DMS 273 (cell line): Measurements from ENCODE around the gene DCAF5.
"Not testable (repeated sequence)": the region's sequence is repeated elsewhere in the genome, so short reads cannot be mapped to it uniquely, and the experiment has no call there.

Experiments used
- DNase-seq: peaks from one replicate; lab custom pipeline; 2025; ENCODE audit not compliant: unreplicated experiment; lab: John Stamatoyannopoulos, UW

Gene DCAF5

DNA sequence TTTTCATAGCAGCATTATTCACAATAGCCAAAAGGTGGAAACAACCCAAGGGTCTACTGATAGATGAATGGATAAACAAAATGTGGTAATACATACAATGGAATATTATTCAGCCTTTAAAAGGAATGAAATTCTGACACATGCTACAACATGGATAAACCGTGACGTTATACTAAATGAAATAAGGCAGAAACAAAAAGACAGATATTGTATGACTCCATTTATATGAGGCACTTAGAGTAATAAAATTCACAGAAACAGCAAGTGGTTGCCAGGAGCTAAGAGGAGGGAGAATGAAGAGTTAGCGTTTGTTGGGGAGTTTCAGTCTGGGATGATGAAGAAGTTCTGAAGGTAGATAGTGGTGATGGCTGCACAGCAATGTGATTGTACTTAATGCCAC lies 76.6 kb downstream of the DCAF5 start:
- no peak for DNase-seq

DNA sequence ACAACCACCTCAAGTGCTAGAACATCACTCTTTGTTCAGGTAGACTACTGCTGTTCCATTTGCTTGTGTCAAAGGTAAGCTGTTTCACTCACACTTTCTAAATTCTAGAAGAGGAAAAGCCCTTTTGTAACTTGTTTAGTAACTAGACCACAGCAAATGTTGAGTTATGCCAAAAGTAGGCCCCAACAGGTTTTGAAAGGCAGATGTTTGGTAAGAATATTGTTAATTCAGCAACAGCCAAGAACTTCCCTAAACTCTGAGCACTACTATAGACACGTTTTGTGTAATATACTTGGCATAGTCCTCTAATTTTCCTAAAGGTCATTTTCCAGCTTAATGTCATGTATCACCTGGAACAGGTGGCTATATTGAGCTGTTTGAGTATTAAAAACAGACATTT lies 79.0 kb downstream of the DCAF5 start:
- no peak for DNase-seq

DNA sequence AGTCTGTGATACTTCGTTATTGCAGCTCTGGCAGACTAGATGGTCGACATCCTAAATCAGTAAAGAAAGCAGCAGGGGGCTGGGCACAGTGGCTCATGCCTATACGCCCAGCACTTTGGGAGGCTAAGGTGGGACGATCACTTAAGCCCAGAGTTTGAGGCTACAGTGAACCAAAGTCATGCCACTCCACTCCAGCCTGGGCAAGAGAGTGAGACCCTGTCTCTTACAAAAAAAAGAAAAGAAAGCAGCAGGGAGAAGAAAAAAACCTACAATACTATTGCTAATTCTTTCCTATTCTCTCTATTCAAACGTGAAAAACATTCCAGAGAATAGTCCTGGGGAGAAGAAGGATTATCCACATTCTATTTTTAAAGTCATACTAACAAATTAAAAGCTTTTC lies 79.5 kb downstream of the DCAF5 start:
- no peak for DNase-seq

DNA sequence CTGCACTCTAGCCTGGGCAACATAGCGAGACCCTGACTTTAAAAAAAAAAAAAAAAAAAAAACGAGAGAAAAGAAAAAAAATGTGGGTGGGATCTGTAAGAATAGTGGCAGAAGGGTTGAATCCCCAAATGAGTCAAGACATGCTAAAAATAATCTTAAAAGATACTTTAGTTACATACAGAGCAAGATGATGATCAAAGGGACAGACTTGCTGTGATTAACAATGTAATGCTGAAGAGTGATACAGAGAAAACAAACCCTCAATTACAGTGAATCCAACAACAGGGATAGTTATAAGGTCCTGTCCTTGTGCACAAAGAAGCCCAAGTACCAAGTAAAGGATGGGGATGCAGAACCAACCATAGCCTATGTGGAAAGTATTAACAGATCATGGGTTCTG lies 80.3 kb downstream of the DCAF5 start:
- no peak for DNase-seq

DNA sequence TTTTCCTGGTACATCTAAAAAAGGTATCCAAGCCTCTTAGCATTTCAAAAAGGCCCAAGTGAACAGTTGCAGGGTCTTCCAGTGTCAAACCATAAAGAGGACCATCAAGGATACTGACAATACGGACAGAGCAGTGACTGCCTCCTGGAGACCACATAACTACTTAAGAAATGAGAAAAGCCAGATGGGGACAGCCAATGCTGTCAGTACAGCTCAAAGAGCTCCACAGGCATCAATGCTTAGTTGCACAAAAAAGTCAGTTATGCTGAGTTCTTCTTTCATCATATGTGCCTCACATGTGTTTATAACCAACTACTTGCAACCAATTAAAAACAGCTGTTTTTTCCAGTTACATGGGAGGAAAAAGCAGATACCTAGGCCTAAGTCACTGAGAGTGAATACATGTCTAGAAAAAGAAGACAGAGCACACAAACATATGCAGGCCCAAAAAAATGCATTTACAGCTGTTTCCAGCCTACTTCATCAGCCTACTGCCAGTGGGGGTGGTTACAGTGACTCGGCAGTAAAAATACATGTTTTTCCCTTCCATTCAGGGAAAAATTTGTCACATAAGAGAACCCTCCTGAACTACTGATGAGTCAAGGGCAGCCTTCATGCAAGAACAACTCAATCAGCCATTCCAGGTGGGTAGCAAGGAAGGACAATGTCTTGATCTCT lies 84.0 kb downstream of the DCAF5 start:
- DNase-seq, result no peak

DNA sequence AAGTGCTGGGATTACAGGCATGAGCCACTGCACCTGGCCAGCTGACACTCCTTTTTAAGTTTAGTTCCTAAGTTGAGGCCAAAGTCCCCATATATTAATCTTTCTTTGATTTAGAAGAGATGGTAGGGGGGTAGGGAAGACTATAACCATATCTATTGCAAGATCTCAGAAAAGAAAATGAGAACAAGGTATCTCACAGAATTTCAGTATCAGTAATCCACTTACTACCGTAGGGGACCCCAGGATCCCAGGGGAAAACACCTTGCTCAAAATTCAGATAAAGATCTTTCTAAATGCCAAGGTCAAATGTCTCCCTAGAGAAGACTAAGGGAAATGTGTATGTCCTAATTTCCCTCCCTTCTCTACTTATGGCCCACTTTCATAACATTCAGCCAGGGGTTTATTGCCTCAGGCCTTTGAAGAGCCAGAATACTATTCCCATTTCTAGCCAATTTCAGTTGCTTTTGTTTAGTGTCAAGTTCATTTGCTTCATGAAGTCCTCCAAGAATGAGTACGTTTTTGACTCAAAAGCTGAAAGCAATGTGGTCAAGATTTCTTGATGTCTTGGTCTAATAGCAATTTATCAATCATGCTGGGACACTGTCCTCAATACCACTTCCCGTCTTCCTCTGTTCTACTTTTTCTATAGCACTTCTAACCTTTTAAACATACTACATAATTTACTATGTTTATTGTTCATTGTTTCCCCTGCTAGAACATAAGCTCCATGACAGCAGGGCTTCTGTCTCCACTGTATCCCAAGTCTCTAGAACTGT lies 86.3 kb downstream of the DCAF5 start:
- DNase-seq, result no peak

DNA sequence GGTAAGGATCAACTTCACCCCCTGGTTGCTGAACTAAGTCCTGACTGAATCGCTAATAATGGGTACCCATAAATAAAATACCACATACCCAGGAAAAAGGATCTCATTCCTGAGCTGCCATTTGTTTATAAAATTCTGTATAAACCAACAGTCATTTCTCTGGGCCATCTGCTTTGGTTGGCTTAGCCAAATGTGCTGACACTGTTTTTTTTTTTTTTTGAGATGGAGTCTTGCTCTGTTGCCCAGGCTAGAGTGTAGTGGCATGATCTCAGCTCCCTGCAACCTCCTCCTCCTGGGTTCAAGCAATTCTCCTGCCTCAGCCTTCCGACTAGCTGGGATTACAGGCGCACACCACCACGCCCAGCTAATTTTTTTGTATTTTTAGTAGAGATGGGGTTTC lies 87.0 kb downstream of the DCAF5 start:
- not testable (repeated sequence) for DNase-seq

DNA sequence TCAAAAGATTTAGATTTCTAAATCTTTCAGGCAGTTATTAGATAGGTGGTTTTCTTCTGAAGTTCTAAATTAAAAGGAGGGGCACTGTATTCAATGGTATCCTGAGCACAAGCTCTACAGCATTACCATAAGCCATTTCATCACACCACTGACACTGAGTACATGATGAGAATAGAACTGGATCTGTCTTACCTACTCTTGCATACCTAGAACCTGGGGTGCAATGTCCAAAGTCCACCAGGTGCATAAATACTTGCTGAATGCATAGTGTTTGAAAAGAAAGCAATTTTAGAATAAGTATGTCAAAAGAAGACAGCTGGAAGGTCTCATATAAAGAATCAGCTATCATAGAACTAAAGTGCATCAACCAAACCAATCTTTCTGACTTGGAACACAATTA lies 88.3 kb downstream of the DCAF5 start:
- no peak for DNase-seq

DNA sequence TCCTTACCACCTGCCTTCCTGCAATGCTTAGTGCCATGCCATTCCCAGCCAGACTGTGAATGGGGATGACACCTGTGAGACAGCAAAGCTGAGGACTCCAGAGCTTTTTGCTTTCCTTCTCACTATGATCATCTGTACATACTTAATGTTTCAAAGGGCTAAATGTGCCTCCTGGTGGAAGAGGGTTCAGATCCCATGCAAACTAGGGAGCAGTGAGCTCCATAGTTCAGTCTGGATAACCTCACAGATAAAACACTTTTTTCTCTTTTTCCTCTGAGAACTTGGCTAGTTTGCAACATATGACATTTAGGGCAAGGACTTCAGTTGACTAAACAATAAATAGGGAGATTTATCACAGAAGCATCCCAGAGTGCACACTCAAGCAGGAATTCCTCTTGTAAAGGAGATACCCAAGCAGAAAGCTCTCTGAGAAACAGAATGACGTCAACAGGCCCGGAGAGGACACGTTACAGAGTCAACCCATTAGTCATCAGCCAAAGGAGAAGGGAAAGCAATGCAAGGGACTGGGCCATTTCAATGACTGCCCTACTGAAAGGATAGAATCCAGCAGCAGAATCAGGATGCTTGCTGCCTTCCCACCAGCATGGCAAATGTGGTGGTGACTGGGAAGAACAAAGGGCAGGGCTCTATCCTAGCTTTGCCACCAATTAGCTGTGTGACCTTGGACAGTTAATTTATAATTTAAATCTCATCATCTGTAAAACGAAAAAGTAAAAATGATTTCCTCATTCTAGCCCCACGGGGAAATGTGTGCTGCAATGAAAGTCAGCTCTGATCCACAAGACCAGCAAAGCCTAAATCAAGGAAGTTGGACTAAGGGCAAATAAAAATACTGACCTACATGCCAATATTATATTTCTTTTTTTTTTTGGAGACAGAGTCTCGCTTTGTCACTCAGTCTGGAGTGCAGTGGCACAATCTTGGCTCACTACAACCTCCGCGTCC lies 93.0 kb downstream of the DCAF5 start:
- no peak for DNase-seq

DNA sequence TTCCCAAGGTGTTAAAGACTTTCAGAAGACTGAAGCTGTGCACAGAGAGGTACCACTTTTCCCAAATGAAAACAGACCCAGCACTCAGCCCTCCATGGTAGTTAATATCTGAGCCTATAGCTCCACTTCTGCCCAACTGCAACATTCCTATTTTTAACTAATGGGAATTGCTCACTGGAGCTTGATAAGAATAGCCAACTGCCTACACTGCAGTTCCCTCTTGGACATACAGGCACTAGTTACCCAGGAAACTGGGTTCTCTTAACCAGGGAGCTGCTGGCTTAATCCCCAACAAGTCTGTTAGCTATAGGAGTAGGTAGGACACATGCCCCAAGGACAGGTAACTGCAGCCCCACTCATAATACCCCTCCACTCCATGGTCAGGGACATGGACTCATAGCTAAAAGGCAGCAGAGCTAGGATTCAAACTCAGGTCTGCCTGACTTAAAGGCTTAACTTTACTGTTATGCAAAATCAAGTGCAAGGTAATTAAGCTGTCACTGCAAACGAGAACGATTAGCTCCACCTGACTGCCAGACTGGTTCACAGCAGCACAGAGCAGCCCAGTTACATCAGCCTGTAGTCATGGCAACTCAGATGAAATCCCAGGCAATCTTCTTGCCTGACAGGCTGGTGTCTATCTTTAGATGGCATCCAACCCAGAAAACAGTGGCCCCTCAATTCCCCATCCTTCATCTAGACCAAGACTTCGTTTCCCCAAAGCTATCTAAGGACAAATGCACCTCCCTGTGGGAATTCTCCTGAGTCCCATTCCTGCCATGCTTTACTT lies 96.7 kb downstream of the DCAF5 start:
- peak; percentile 57 for DNase-seq

DNA sequence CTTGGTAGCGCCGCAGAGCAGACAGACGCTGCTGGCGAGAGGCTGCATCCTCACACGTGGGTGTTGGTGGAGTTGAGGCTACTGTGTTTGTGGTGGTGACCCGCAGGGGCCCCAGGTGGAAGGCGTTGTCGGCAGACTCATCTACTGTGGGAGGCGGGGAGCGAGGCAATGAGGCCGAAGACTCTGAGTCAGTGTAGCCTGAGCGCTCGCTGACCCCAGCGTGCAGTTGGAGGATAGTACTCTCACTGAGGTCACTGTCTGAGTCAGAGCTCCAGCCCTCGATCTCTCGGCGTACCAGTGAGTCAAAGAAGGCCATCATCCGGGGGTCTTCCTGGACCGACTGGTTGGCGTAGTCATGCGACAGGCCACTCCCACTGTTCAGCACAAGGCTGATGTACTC lies 97.8 kb downstream of the DCAF5 start:
- DNase-seq, result no peak

DNA sequence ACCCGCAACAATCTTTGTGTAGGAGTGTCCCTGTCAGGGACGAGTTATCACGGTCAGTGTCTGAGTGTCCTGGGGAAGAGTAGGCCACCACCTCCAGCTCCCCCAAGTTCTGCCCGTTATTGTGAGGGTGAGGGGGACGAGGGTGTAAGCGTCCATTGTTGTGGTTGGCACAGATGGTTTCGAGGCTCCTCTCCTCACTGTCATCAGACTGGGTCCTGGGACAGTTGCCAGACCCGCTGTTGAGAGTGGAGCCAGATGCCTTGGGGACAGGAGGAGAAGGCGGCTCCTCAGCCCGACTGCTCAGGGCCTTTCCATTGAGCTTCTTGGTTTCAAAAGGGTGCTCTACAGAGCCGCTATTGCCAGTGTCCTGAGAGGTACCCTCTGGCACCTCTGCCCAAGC lies 98.9 kb downstream of the DCAF5 start:
- DNase-seq, result peak; percentile 23

DNA sequence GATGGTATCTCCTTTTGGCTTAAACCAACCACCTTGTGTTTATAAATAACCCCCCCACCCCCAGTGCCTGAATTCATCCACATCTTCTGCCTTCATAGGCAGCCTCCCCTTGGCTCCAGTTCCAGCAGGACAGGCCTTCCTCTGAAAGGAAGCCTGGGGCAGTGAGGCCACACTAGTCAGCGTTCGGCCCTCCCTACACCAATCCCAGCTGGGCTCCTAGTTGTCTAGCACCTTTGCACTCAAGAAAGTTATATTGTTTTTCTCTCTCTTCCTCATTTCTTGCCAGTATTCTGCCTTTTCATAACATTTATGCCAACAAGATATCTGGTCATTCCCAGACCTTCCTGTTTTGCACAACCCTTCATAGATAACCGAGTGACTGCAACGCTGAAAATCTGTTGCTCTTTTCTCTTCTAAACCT lies 100.7 kb downstream of the DCAF5 start:
- DNase-seq, result no peak

DNA sequence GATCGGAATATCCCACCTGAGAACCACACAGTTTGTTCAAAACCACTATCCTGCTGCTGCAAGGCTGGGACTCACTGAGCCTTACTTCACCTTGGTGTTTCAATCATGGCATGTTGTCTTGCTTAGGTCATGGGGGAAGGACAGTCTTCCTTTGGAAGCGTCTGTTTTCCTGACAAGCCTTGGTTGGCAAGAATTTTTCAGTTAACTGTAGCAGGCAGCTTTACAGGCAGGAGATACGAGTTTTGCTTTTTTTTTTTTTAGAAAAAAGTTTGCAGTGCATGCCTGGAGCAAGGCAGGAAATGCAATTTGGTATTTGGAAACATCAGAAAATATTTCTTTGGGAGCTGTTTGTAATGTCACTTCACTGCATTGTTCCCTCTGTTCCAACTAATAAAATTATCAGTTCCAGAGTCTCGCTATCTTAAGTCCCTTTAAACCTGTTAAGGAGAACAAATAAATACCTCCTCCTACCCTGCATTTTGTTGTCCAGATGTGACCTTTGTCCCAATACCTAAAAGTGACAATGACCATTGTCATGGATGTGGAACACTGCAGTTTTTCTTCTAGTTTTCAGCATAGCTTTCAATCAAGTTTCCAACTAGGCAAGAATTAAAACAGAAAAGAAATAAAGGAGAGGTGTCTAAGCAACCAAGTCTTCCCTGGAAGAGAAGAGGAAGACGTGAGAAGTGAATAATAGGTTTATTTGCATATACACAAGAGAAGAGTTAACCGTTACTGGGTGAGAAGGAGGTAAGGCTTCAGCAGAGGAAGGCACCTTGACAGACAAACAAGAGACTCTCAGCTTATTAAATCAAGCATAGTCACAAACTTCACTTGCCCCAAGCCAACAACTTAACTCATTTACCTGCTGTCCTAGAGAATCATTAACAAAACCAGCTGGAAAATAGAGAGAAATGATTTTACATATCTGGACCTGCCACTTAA lies 102.4 kb downstream of the DCAF5 start:
- peak; percentile 12 for DNase-seq

DNA sequence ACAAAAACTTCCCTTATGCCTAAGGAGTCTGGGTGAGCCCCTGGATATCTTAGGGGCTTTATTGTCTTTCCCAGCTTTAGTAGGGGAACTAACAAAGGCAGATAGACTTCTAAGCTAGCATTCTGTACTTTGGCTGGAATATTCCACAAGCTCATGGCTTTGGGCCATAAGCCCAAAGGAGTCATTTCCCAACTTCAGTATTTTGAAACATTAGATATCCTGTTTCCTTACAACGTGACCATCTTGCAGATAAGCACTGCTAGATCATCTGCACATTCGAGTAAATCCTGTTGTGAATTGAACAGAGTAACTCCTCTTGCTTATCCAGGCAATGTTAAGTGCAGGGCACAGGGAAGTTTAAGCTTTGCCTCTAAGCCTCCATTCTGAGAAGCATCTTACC lies 103.2 kb downstream of the DCAF5 start:
- peak; percentile 23 for DNase-seq

DNA sequence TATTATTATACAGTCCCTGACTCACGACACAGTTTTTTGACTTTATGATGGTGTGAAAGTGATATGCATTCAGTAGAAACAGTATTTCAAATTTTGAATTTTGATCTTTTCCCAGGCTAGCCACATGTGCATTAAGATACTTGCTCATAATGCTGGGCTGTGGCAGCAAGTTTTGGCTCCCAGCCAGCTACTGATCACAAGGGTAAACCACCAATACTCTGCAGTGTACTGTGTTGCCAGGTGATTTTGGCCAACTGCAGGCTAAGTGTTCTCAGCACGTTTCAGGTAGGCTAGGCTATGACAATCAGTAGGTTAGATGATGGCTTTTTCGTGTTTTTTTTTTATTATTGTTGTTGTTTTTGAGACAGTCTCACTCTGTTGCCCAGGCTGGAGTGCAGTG lies 104.5 kb downstream of the DCAF5 start:
- peak; percentile 61 for DNase-seq

DNA sequence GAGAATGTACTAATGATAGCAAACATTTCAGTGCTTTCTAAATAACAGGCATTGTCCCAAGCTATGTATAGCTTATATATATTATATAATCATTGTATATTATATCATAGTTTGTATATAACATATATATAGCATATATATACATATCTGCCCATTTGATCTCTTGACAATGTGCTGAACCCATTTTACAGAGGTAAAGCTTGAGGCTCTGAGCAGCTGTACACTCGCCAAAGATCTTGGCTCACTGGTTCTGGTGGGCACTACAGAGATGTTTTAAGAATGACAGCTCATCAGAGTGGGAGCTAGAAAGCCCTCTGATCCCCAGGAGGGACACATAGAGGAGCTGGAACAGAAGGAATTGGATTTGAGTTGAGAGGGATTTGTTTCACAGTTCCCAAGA lies 105.7 kb downstream of the DCAF5 start:
- DNase-seq, result no peak

DNA sequence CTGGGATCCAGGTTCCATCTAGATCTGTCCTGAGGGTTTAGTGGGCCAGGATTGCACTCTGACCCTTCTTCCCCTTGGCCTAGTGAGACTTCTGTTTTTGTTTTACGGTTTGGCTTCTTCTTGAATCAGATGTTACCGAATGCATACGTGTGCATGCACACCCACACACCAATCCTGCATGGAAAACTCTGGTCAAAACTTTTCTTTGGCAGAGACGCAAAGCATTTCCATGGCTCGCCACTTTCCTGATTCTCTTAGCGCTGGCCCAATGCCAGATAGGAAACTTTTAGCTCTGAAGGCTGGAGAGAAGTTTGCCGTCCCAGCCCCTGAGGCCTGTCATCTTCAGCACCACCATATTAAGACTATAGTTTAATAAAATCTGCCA lies 106.5 kb downstream of the DCAF5 start:
- peak; percentile 50 for DNase-seq

DNA sequence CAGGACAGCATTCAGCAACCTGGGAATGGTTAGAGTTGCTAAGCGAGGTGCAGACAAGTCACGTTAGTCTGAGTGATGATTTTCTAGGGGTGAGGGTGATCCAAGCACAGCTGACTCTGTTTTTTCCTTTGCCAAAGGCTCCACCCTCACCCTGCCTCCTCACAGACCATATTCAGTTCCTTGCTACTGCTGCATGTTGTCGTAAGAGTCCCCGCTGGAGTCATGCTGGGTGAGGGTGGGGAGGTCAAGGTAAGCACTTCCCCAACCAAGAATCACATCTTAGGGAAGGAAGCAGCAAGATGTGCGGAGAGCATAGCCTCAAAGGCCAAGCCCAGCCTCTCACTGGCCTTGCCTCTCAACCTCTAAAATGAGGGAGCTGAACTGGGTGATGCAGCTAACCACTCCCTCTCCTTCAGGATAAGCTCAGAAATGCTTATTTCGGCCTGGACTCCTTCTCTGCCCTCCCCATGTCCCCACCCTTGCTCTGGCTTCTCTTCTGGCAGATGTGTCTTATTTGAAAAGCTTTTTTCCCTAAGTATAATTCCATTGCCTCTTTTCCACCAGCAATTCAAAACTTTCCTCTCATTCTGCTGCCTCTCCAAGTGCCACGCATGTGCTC lies 107.0 kb downstream of the DCAF5 start:
- peak; percentile 45 for DNase-seq
